H9 (cell line): Measurements from ENCODE around the gene OSM. TPM values are rescaled to one million over a fixed set of nuclear protein-coding genes. Genes with fewer than 3 reads are reported as not detected.
A peak's percentile ranks its signal among the peaks of the same experiment; 100 is the strongest.

Source experiments
- DNase-seq: peaks from one replicate; pipeline ENCODE4 v3.0.0-alpha.2; 2017
- H2AFZ ChIP-seq: one replicate; pipeline ENCODE4 v1.6.1; 2013; ENCODE audit warnings: mild to moderate bottlenecking, low read length, control low read depth, moderate library complexity
- H2AK5ac ChIP-seq: 2 replicates; pipeline ENCODE4 v1.6.1; 2013; ENCODE audit warnings: low read length, control low read depth, mixed read lengths; ENCODE audit not compliant: insufficient read length
- H2BK120ac ChIP-seq: one replicate; pipeline ENCODE4 v1.6.1; 2013; ENCODE audit warnings: low read depth, mild to moderate bottlenecking, low read length, control low read depth, inconsistent platforms; ENCODE audit not compliant: poor library complexity, severe bottlenecking
- H2BK12ac ChIP-seq: 2 replicates; pipeline ENCODE4 v1.6.1; 2013; ENCODE audit warnings: low read length, control low read depth, mixed read lengths, low read depth; ENCODE audit not compliant: insufficient read length
- H2BK15ac ChIP-seq: 2 replicates; pipeline ENCODE4 v1.6.1; 2013; ENCODE audit warnings: low read depth, low read length, control low read depth
- H2BK20ac ChIP-seq: one replicate; pipeline ENCODE4 v1.6.1; 2013; ENCODE audit warnings: low read depth, mild to moderate bottlenecking, low read length, control low read depth, inconsistent platforms; ENCODE audit not compliant: poor library complexity, severe bottlenecking
- H2BK5ac ChIP-seq: 2 replicates; pipeline ENCODE4 v1.6.1; 2013; ENCODE audit warnings: low read length, control low read depth, mixed read lengths; ENCODE audit not compliant: insufficient read length
- H3K14ac ChIP-seq: 2 replicates; pipeline ENCODE4 v1.6.1; 2013; ENCODE audit warnings: low read length, control low read depth; ENCODE audit not compliant: insufficient read depth
- H3K18ac ChIP-seq: 2 replicates; pipeline ENCODE4 v1.6.1; 2013; ENCODE audit warnings: low read depth, mild to moderate bottlenecking, mixed read lengths, low read length, control low read depth; ENCODE audit not compliant: insufficient read length
- H3K23ac ChIP-seq: 2 replicates; pipeline ENCODE4 v1.6.1; 2013; ENCODE audit warnings: low read length, control low read depth, mixed read lengths, low read depth; ENCODE audit not compliant: insufficient read length
- H3K23me2 ChIP-seq: 2 replicates; pipeline ENCODE4 v1.6.1; 2013; ENCODE audit warnings: low read depth, mild to moderate bottlenecking, mixed read lengths, low read length, control low read depth; ENCODE audit not compliant: insufficient read length, poor library complexity, severe bottlenecking
- H3K27ac ChIP-seq: 2 replicates; pipeline ENCODE4 v1.5.1; 2013; ENCODE audit warnings: low read length, control low read depth, mixed read lengths, low read depth; ENCODE audit not compliant: insufficient read length
- H3K27me3 ChIP-seq: 2 replicates; pipeline ENCODE4 v1.6.1; 2013; ENCODE audit warnings: low read length, control low read depth, inconsistent platforms; ENCODE audit not compliant: insufficient read depth
- H3K4ac ChIP-seq: 2 replicates; pipeline ENCODE4 v1.6.1; 2013; ENCODE audit warnings: low read depth, mild to moderate bottlenecking, control low read depth, inconsistent platforms, low read length, moderate library complexity
- H3K4me1 ChIP-seq: 2 replicates; pipeline ENCODE4 v1.6.1; 2013; ENCODE audit warnings: low read length, control low read depth, inconsistent platforms; ENCODE audit not compliant: insufficient read depth
- H3K4me2 ChIP-seq: 2 replicates; pipeline ENCODE4 v1.6.1; 2013; ENCODE audit warnings: low read length, control low read depth, mixed read lengths; ENCODE audit not compliant: insufficient read length, insufficient read depth
- H3K56ac ChIP-seq: 2 replicates; pipeline ENCODE4 v1.6.1; 2013; ENCODE audit warnings: low read depth, mild to moderate bottlenecking, mixed read lengths, low read length, control low read depth; ENCODE audit not compliant: insufficient read length
- H3K79me1 ChIP-seq: 2 replicates; pipeline ENCODE4 v1.6.1; 2013; ENCODE audit warnings: low read depth, mild to moderate bottlenecking, moderate library complexity, low read length, control low read depth, inconsistent platforms; ENCODE audit not compliant: insufficient read depth, poor library complexity, severe bottlenecking
- H3K79me2 ChIP-seq: 2 replicates; pipeline ENCODE4 v1.6.1; 2013; ENCODE audit warnings: low read length, control low read depth, inconsistent platforms; ENCODE audit not compliant: insufficient read depth
- H3K9ac ChIP-seq: 2 replicates; pipeline ENCODE4 v1.6.1; 2013; ENCODE audit warnings: low read length, control low read depth, mixed read lengths; ENCODE audit not compliant: insufficient read length; ENCODE audit errors: extremely low read depth
- H3K9me3 ChIP-seq: one replicate; pipeline ENCODE4 v1.6.1; 2013; ENCODE audit warnings: low read depth, low read length, inconsistent platforms; ENCODE audit not compliant: control insufficient read depth
- H3T11ph ChIP-seq: one replicate; pipeline ENCODE4 v1.6.1; 2013; ENCODE audit warnings: mild to moderate bottlenecking, low read length, control low read depth, inconsistent platforms
- H4K20me1 ChIP-seq: one replicate; pipeline ENCODE4 v1.6.1; 2013; ENCODE audit not compliant: control insufficient read depth, insufficient read length, insufficient read depth
- H4K5ac ChIP-seq: 2 replicates; pipeline ENCODE4 v1.6.1; 2013; ENCODE audit warnings: low read depth, mild to moderate bottlenecking, mixed read lengths, low read length, control low read depth; ENCODE audit not compliant: insufficient read length
- H4K8ac ChIP-seq: replicated peaks from 2 replicates; pipeline ENCODE4 v1.6.1; 2013; ENCODE audit warnings: low read length, control low read depth, mixed read lengths, low read depth; ENCODE audit not compliant: insufficient read length
- H4K91ac ChIP-seq: 2 replicates; pipeline ENCODE4 v1.6.1; 2013; ENCODE audit warnings: low read depth, mild to moderate bottlenecking, moderate library complexity, mixed read lengths, low read length, control low read depth; ENCODE audit not compliant: insufficient read length
- H3K27ac Mint-ChIP-seq, 3 experiments: 2 replicates in 2 of 3; 3 replicates in 1 of 3; pipeline ENCODE4 v1.8.0; 2020 to 2021; ENCODE audit warnings: mixed read lengths in 3 of 3, mild to moderate bottlenecking in 1 of 3, moderate library complexity in 1 of 3
- H3K27me3 Mint-ChIP-seq: 2 replicates; pipeline ENCODE4 v1.8.0; 2021; ENCODE audit warnings: low read depth, mild to moderate bottlenecking, moderate library complexity, mixed read lengths
- H3K36me3 Mint-ChIP-seq, 3 experiments: 2 replicates in 2 of 3; 3 replicates in 1 of 3; pipeline ENCODE4 v1.8.0; 2020 to 2021; ENCODE audit warnings: low read depth in 3 of 3, mixed read lengths in 3 of 3; ENCODE audit not compliant: insufficient read depth in 1 of 3
- H3K4me1 Mint-ChIP-seq, 2 experiments: 2 replicates each; pipeline ENCODE4 v1.8.0; 2020; ENCODE audit warnings: mixed read lengths in 2 of 2
- H3K4me3 Mint-ChIP-seq, 2 experiments: 2 replicates in 1 of 2; 3 replicates in 1 of 2; pipeline ENCODE4 v1.8.0; 2020 to 2021; ENCODE audit warnings: mild to moderate bottlenecking in 2 of 2, mixed read lengths in 2 of 2, moderate library complexity in 1 of 2
- H3K9me3 Mint-ChIP-seq, 2 experiments: 2 replicates in 1 of 2; 3 replicates in 1 of 2; pipeline ENCODE4 v1.8.0; 2020; ENCODE audit warnings: mild to moderate bottlenecking in 2 of 2, mixed read lengths in 2 of 2, moderate library complexity in 1 of 2
- CTCF ChIP-seq: fragments of 200-600 bp; sonication (generic); conservative IDR thresholded peaks from 3 replicates; pipeline ENCODE4 v1.8.0; 2021; ENCODE audit warnings: antibody characterized with exemption, mild to moderate bottlenecking
- WGBS: extraction: QIAGEN DNeasy Blood & Tissue Kit; methylation state at CpG from one replicate; pipeline ENCODE4 v1.1.7; 2013; ENCODE audit warnings: missing lambda C conversion rate, low lambda C conversion rate, mixed read lengths; ENCODE audit not compliant: insufficient read length; ENCODE audit errors: extremely low coverage; 5-methylcytosine and 5-hydroxymethylcytosine counted together
- total RNA-seq: library from RNA; stranded (reverse); gene quantifications from 2 replicates; pipeline ENCODE4 v1.2.1, GENCODE V29; 2021

OSM gene
- total RNA-seq, 1 experiment from 2014 or later, result not detected

GRCh38 chr22:30277547-30278344 is 11.1 kb upstream of the OSM start:
- Histone ChIP-seq H3K4ac (no peak overlapping the region), H2BK5ac (no peak overlapping the region), H3K56ac (no peak overlapping the region), H3K23me2 (no peaks in the 10 kb centered on the region), H2BK20ac (no peak overlapping the region), H3K79me1 (no peaks in the 10 kb centered on the region), H3K9me3 (no peaks in the 10 kb centered on the region), H4K5ac (no peak overlapping the region), H3K18ac (no peak overlapping the region), H3K79me2 (no peaks in the 10 kb centered on the region), H3K27me3 (no peaks in the 10 kb centered on the region), H2BK12ac (no peak overlapping the region), H3K4me2 (no peak overlapping the region), H4K20me1 (no peaks in the 10 kb centered on the region), H4K91ac (no peak overlapping the region), H3K14ac (no peak overlapping the region; the same call in 1 of the 2 replicates), H3T11ph (no peak overlapping the region), H2AFZ (no peak overlapping the region), H2BK120ac (no peak overlapping the region), H2BK15ac (no peak overlapping the region), H3K4me1 (no peaks in the 10 kb centered on the region; the same call in 1 of the 2 replicates), H4K8ac (no peak overlapping the region), H3K9ac (no peak overlapping the region), H3K23ac (no peak overlapping the region), H2AK5ac (no peak overlapping the region), H3K27ac (no peak overlapping the region)
- DNase-seq, result no peak
- H3K27me3 Mint-ChIP-seq, result peaks cover 8% of the 10 kb centered on the region
- H3K4me1 Mint-ChIP-seq, result peaks cover 10 to 16% of the 10 kb centered on the region in 2 experiments
- H3K4me3 Mint-ChIP-seq, result peak overlapping the region in 1 of 2 experiments; percentile 62; a peak in 3 of 5 replicates
- H3K9me3 Mint-ChIP-seq, result no peaks in the 10 kb centered on the region
- TF ChIP-seq CTCF, result no peak
- no peaks in the 10 kb centered on the region for H3K36me3 Mint-ChIP-seq
- H3K27ac Mint-ChIP-seq, result peak overlapping the region in 2 of 3 experiments; percentile 22 to 68; a peak in 2 of 7 replicates
- WGBS, result no CpG with 5 or more reads among the region's 14 CpGs
